Right lobe of liver (tissue), 4 donors: Measurements from ENCODE around the gene WDR53.

Source experiments
- POLR2A ChIP-seq: fragments of 450-650 bp; IDR thresholded peaks from one replicate; pipeline ENCODE4 v1.6.1; 2017; ENCODE audit warnings: antibody characterized with exemption, mild to moderate bottlenecking
- TF ChIP-seq, protein P1 (sequence below), 4 donors: fragments of 200-600 bp in 3 of 4; fragments of 450-650 bp in 1 of 4; IDR thresholded peaks; one replicate each; pipeline versions ENCODE4 v1.5.1 to v1.8.0; 2016 to 2022; ENCODE audit warnings: antibody characterized with exemption in 4 of 4, mild to moderate bottlenecking in 2 of 4
- donor health status: DM: no; HTN: no; CAD: no.
- donor health status: DM: no; HTN: no; CAD: no.
- donor health status: DM: no; HTN: yes; CAD: no.

DNA sequence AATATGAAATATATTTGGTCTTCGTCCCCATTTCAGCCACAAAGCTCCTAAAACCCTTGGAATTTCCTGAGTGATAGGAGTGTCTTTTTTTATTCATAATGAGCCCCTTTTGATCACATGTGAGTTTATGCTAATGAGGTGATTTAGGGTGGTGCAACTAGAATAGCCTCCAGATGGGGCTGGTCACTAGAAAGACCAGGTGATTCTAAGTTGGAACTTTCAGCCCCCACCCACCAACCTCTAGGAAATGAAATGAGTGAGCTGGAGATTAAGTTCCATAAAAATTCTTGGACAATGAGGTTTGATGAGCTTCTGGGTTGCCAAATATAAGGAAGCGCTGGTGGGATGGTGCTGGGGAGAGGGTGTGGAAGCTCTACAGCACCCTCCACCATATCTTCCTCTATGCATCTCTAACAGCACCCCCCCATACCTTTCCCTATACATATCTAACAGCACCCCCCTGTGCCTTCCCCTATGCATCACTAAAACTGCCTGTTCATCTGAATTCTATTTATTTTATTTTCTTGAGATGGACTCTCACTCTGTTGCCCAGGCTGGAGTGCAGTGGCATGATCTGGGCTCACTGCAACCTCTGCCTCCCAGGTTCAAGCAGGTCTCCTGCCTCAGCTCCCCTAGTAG is 51.1 kb downstream of the WDR53 start:
- TF ChIP-seq POLR2A = no peak
- TF ChIP-seq, protein P1, sequence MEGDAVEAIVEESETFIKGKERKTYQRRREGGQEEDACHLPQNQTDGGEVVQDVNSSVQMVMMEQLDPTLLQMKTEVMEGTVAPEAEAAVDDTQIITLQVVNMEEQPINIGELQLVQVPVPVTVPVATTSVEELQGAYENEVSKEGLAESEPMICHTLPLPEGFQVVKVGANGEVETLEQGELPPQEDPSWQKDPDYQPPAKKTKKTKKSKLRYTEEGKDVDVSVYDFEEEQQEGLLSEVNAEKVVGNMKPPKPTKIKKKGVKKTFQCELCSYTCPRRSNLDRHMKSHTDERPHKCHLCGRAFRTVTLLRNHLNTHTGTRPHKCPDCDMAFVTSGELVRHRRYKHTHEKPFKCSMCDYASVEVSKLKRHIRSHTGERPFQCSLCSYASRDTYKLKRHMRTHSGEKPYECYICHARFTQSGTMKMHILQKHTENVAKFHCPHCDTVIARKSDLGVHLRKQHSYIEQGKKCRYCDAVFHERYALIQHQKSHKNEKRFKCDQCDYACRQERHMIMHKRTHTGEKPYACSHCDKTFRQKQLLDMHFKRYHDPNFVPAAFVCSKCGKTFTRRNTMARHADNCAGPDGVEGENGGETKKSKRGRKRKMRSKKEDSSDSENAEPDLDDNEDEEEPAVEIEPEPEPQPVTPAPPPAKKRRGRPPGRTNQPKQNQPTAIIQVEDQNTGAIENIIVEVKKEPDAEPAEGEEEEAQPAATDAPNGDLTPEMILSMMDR (IDR thresholded peaks at IDR 0.05) = no peak
